GM21528 (cell line): ENCODE measurements around the gene ENAH.
A peak's percentile ranks its signal among the peaks of the same experiment; 100 is the strongest.

Experiments
- ATAC-seq: cut with Tn5 transposase; IDR thresholded peaks from one replicate; pipeline ENCODE4 v1.9.1; 2021; ENCODE audit warnings: mild to moderate bottlenecking, moderate library complexity; ENCODE audit not compliant: unreplicated experiment, low FRiP score

The ENAH gene

GRCh38 chr1:225508538-225509375 lies 144.2 kb downstream of the ENAH start:
- ATAC-seq: no peak

- no peak for ATAC-seq
These were observed 146.2 kb downstream of the ENAH start for GRCh38 chr1:225506727-225507126.

GRCh38 chr1:225504776-225505175 lies 148.1 kb downstream of the ENAH start:
- no peak for ATAC-seq

DNA sequence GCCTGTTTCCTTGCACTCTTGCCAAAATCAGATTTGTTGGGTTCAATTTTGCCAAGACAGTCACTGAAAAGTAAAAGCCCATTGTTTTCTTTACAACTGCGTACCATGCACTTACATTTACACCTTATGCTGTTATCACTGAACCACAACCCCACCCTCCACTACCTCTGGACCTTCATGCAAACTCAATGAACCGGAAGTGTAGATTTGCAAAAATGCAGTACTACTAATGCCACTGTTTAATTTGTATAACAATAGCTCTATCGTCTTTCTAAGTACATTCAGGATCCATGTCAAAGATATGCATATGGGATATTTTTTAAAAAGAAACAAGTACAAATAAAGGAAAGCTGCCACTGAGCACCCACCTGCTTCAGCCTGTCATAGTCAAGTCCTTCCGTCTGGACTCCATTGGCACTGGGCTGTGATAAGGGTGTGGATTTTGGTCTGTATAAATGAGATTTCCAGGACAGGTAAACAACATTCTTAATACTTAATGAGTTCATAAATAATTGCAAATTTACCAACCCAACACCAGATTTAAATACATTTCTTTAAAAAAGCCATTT lies 152.2 kb downstream of the ENAH start:
- ATAC-seq: no peak

DNA sequence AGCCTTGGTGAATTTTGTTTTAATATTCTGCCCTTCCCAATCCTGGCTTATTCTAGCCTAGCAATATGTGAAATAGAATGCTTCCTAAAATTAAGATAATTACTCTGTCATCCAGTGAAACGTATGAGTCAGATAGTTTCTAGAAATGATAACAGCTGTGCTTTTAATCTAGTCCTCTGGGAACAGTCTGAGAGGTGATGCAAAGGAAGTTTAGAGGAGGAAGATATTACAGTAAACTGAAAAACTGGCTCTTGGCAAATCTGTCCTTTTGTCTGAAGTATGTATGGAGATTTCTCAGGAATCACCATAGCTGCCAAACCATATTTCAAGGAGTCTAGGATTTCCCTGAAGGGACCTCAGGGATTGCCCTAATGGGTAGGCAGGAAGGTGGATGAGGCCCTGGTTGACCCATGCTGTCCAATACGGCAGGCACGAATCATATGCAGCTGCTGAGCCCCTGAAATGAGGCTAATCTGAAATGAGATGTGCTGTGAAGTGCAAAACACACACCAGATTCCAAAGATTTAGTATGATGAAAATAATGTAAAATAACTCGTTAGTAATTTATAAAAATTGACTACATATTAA lies 154.3 kb downstream of the ENAH start:
- no peak for ATAC-seq

DNA sequence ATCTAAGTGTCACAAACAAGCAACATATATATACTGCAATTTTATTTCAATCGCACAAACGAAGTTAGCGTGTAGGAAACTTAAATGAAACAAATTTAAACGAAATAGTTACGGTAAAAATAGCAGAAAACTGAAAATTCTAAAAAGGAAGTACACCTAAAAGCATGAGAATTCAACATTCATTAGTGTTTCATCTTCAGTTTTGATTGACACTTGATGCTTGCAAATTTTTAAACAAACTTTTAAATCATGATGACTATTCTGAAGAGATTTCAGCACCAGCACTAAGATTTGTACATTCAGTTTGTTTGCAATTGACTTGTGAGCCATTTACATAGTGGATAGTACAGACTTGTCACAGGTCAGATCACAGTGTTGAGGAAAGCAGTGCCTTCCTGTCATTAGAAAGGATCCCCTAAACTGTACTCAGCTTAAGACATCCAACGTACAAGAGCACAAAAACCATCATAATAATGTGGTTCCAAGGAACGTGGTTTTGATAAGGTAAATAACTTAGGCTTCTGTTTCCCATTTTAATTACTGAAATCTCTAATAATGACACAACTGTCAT lies 158.0 kb downstream of the ENAH start:
- no peak for ATAC-seq

GRCh38 chr1:225493591-225494246 lies 159.2 kb downstream of the ENAH start:
- no peak for ATAC-seq

GRCh38 chr1:225488676-225489075 lies 164.2 kb downstream of the ENAH start:
- no peak for ATAC-seq

DNA sequence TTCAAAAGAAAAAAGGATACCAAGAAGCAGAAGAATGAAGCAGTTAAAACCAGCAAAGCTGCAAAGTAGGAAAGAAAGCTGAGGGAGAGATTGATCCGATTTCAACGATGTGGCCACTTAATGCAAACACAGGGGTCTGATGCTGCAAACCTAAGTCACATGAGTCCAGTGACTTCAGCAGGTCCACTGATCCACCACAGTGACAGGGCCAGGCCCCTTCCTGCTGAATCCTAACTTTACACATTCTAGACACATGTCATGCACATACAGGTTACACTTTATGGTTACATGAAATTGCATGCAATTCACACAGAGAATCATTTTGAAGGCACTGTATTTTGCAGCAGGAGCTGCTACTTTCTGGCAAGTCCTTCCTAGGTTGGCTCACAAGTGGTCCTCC lies 166.1 kb downstream of the ENAH start:
- no peak for ATAC-seq

DNA sequence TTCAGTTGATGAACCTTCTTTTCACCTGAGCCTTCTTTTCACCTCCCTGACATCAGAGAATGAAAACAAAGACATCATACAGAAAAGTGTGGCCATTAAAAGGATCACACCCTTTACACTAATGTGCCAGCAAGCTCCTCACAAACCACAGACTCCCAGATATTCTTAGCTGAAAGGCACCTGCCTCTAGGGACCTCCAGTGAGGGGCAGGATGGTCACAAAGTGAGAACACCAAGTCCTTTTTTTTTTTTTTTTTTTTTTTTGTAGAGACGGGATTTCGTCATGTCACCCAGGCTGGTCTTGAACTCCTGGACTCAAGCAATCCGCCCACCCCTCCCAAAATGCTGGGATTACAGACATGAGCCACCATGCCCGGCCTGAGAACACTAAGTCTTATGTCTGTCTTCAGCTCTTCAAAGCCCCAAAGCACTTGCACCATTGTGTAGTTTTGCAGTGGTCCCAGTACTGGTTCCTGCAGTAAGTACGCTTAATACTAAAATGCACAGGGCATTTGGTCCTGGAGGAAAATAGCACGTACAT lies 166.9 kb downstream of the ENAH start:
- no peak for ATAC-seq

DNA sequence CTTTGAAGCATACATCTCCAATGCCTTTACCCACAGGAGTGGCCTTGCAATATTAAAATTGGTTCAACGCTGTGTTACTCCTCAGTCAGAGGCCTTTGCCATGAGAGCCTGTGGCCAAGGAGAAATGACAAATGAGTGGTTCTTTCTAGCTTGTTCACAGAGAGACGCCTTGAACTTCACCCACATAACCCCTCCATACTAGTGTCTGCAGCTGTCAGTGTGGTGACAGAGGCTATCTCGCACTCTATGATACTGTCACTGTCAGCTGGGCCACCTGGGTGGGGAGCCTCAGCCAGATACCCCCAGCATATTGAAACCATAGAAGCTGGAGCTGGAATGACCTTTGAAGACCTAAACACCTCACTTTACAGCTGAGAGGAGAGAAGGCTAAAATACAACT lies 167.7 kb downstream of the ENAH start:
- ATAC-seq: no peak

DNA sequence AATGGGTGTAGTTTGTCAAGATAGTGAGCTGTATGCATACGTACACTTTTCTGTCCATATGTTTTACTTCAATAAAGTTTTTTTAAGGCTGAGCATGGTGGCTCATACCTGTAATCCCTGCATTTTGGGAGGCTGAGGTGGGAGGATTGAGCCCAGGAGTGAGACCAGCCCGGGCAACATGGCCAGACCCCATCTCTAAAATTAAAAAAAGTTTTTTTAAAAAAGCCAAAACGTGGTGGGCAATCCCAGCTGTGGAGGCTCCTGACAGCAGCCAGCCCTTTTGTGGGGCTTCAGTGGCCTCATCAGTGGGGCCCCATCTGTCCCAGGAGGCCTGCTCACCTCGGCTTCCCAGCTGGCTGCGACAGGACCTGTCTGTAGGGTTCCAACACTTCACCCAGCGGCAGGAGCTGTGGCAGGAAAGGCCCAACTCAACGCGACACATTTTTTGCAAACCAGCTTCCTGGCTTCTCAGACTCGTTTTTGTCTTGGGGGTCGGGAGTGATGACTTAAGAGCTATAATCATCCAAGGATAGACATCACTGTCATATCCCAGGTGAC lies 168.2 kb downstream of the ENAH start:
- no peak for ATAC-seq

DNA sequence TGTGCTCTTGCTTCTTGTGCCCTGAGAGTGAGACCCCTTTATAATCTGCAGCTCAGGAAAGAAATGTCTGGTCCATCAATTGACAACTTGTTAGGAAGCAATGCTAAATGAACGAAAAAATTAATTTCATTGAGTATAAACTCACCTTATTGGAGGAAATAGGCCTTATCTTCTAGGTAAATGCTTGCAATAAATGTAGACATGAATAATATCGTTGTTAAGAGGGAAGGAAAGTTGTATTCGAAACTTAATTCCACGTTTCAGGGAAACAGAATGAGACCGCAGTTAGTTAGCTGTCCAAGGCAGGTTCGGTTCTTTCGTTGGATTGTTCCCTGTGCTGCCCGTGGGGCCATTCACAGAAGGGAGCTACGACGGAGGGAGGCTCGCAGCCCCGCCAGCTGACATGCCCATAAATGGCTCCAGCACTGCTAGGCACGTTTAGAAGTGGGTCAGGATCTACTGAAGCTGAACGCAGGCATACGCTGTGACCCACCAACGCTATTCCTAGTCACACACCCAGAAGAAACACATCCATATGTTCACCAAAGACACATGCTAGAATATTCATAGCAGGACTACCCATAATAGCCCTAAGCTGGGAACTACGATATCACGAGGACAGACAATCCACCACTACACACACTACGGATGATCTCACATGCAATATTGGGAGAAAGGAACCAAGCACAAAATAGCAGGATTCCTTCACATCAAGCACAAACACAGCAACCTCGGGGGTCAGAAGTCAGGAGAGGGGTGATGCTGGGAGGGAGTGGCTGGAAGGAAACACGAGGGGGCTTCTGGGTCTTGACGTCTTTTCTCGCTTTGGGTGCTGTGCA lies 168.9 kb downstream of the ENAH start:
- no peak for ATAC-seq

DNA sequence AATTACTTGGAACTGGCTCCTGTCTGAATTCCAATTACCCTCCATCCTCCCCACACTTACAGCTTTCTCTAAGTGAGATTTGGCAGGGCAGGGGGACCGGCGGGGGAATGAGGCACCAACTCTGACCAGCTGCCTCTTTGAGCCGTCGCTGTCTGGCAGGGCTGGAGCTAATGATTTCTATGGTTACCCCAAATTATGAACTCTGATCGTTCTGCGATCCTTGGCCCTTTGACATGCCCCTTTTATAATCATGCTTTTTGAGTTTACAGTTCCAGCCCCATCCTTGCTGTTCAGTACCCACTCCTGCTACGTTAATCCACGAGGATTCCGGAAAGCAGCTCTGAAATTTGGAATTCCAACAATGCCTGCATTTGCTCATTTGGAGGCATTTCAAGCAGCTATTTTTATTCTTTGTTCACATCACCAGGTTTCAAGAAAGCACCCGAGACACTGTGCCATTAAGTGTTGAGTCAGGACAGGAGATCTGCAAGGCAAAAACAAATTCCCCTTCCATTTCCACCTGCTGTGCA lies 170.4 kb downstream of the ENAH start:
- no peak for ATAC-seq

GRCh38 chr1:225481738-225482137 lies 171.2 kb downstream of the ENAH start:
- no peak for ATAC-seq

GRCh38 chr1:225480825-225481434 lies 172.0 kb downstream of the ENAH start:
- ATAC-seq: peak; percentile 79

GRCh38 chr1:225479996-225480720 lies 172.8 kb downstream of the ENAH start:
- ATAC-seq: no peak

DNA sequence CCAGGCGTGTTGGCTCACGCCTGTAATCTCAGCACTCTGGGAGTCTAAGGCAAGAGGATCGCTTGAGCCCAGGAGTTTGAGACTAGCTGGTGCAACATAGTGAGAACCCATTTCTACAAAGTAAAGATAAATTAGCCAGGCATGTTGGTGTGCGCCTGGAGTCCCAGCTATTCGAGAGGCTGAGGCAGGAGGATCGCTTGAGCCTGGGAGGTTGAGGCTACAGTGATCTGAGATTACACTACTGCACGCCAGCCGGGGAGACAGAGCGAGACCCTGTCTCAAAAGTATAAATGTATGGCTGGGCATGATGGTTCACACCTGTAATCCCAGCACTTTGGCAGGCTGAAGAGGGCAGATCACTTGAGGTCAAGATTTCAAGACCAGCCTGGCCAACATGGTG lies 173.6 kb downstream of the ENAH start:
- no peak for ATAC-seq
